Measurements from ENCODE around the gene CFDP1.

Gene CFDP1

DNA sequence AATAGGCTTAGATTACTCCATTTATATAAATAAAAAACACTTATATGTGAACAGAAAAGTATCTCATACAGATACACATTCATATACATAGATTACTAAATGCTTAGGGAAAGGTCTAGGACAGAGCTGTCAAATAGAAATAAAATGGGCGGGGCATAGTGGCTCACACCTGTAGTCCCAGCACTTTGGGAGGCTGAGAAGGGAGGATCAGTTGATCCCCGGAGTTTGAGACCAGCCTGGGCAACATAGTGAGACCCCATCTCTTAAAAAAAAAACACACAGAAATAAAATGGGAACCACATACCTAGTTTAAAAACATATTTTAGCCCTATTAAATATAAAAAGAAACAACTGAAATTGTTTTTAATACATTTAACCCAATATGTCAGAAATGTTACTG is 58.9 kb downstream of the CFDP1 start:
- H3K4me3 ChIP-seq (ENCODE audit: low read length) = no peak overlapping the region
- DNase-seq (ENCODE audit: low read depth) = no peak
- TF ChIP-seq, protein P1, sequence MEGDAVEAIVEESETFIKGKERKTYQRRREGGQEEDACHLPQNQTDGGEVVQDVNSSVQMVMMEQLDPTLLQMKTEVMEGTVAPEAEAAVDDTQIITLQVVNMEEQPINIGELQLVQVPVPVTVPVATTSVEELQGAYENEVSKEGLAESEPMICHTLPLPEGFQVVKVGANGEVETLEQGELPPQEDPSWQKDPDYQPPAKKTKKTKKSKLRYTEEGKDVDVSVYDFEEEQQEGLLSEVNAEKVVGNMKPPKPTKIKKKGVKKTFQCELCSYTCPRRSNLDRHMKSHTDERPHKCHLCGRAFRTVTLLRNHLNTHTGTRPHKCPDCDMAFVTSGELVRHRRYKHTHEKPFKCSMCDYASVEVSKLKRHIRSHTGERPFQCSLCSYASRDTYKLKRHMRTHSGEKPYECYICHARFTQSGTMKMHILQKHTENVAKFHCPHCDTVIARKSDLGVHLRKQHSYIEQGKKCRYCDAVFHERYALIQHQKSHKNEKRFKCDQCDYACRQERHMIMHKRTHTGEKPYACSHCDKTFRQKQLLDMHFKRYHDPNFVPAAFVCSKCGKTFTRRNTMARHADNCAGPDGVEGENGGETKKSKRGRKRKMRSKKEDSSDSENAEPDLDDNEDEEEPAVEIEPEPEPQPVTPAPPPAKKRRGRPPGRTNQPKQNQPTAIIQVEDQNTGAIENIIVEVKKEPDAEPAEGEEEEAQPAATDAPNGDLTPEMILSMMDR (IDR thresholded peaks at IDR 0.05; ENCODE audit: insufficient read depth, low read depth, low read length, missing control alignments) = no peak

DNA sequence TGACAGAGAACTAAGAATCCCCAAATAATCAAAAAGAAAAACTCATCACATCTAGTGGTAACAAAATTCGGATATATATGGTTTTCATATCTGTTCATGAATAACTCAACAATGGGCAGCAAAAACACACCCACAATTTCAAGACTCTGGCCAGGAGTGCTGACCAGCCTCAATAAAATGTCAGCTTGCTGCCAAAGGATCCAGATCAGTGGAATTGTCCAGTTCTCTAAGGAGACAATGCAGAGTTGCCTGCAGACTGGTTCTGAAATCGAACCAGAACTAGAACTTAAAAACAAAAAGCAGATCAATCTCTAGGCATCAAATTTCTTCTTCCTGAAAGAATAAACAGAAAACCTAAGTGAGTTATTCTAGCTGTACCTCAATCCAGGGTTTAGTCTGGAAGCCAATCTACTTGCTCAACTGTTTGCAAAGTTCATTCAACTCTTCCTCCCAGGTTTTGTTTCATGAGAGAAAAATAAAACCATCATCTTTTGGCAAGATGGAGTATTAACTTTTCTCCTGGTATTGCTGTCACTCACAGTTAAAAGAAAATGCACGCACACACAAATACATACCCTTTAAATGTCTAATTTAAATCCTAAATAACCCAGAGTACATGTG is 61.0 kb downstream of the CFDP1 start:
- no peak overlapping the region for H3K4me3 ChIP-seq (ENCODE audit: low read length)
- no peak for DNase-seq (ENCODE audit: low read depth)
- TF ChIP-seq, protein P1 (IDR thresholded peaks at IDR 0.05; ENCODE audit: insufficient read depth, low read depth, low read length, missing control alignments) = no peak

DNA sequence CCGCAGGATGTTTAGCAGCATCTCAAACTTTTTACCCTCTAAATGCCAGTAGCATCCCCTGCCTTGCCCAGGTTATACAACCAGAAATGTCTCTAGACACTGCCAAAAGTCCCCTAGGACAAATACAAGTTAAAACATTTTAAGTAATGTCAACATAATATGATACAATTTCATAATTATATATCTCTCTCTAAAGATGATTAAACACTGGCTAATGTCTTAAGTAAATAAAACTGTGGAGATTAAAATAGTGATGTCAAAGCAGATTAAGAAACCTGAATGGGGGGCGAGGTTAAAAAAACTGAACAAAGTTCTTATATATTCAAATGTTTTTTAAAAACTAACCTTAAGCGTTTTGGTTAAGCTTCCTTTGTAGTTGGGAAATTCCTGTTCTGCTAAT is 62.1 kb downstream of the CFDP1 start:
- DNase-seq (ENCODE audit: low read depth) = no peak
- no peak overlapping the region for H3K4me3 ChIP-seq (ENCODE audit: low read length)
- TF ChIP-seq, protein P1 (IDR thresholded peaks at IDR 0.05; ENCODE audit: insufficient read depth, low read depth, low read length, missing control alignments) = no peak

DNA sequence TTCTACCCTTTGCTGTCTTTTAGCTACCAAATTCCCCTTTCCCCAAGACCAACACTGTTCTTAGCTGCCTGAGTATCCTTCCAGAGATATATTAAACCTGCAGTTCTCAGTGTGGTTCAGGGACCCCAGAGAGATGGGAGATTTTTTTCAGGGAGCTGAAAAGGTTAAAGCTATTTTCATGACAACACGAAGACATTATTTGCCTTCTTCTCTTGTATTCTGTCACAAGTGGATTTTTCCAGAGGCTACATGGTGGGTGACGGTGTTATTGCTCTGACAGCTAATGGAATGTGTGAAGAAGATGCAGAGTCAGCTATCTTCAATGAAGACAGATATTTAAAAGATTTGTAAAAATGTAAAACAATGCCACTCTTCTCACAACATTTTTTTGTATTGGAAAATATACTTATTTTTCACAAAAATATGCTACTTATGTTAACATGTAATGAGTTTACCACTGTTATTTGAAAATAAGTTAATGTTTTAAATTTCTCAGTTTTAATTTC is 69.0 kb downstream of the CFDP1 start:
- H3K4me3 ChIP-seq (ENCODE audit: low read length) = no peak overlapping the region
- TF ChIP-seq, protein P1 (IDR thresholded peaks at IDR 0.05; ENCODE audit: insufficient read depth, low read depth, low read length, missing control alignments) = no peak
- no peak for DNase-seq (ENCODE audit: low read depth)

DNA sequence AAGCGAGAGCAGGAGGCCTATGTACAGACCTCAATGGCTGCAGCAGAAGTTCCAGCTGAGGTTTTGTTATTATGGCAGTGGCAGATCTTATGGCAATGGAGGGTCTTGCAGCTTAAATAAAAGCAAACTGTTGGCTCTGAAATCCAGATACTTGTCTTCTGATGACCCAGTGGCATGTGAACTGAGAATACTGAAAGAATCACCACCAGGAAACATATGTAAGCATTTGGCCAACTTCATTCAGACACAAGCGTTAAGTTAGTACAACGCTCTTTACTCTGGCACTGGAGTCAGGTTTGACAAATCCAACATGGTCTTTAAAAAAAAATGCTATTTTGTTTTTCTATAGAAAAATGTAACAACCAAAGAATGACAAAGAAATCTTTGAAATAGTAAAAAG is 70.5 kb downstream of the CFDP1 start:
- TF ChIP-seq, protein P1 (IDR thresholded peaks at IDR 0.05; ENCODE audit: insufficient read depth, low read depth, low read length, missing control alignments) = no peak
- DNase-seq (ENCODE audit: low read depth) = no peak
- H3K4me3 ChIP-seq (ENCODE audit: low read length) = no peak overlapping the region

DNA sequence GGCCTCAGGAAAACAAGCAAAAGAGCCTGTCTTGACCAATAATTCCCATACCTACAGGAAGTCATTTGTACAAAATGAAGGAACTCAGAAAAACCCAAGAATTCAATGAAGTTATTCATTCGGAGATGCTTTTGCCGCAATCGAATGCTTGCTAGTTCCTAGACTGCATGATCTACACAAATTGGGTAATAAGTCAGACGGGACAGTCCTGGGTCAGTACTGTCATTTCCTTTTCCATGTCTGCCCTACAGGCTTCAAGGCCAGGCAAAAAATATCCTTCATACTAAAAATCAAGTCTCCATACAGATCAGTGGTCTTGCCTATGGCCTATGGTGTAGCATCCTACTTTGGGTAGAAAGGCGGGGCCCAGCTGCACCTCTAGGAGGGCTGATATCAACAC is 71.4 kb downstream of the CFDP1 start:
- DNase-seq (ENCODE audit: low read depth) = no peak
- TF ChIP-seq, protein P1 (IDR thresholded peaks at IDR 0.05; ENCODE audit: insufficient read depth, low read depth, low read length, missing control alignments) = no peak
- no peak overlapping the region for H3K4me3 ChIP-seq (ENCODE audit: low read length)

DNA sequence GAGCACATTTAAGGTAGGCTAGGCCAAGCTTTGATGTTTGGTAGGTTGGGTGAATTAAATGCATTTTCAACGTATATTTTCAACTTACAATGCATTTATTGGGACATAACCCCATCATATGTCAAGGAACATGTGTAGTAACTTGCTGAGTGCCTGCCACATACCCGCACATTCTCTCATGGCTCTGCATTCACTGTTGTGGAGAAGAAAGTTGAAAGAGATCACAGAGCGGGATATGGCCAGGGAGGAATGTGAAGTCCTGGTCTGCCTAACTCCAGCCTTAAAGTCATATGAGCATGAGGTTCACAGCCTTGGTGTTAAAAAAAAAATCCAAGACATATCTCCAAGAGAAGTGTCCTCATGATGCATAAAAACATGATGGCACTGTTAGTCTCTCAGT is 79.1 kb downstream of the CFDP1 start:
- DNase-seq (ENCODE audit: low read depth) = no peak
- H3K4me3 ChIP-seq (ENCODE audit: low read length) = no peak overlapping the region
- TF ChIP-seq, protein P1 (IDR thresholded peaks at IDR 0.05; ENCODE audit: insufficient read depth, low read depth, low read length, missing control alignments) = no peak

All from epithelial cell of esophagus (primary cell).